Kidney tubule cell (primary cell): ENCODE measurements around the gene ALDH7A1.

Experiments used
- DNase-seq: peaks from one replicate; pipeline ENCODE4 v3.0.0-alpha.2; 2018; ENCODE audit warnings: low spot score

Gene ALDH7A1

GRCh38 chr5:126535856-126536545, 59.0 kb downstream of the ALDH7A1 start:
- DNase-seq = no peak

GRCh38 chr5:126534553-126534952, 60.5 kb downstream of the ALDH7A1 start:
- no peak for DNase-seq

- no peak for DNase-seq
Measured at GRCh38 chr5:126531543-126532120, 63.4 kb downstream of the ALDH7A1 start.

- DNase-seq = peak; percentile 36
Measured at GRCh38 chr5:126527892-126528291, 67.1 kb downstream of the ALDH7A1 start.

GRCh38 chr5:126527158-126527557, 67.9 kb downstream of the ALDH7A1 start:
- no peak for DNase-seq

GRCh38 chr5:126526493-126526892, 68.5 kb downstream of the ALDH7A1 start:
- no peak for DNase-seq

GRCh38 chr5:126525630-126526245, 69.3 kb downstream of the ALDH7A1 start:
- peak; percentile 61 for DNase-seq

GRCh38 chr5:126523818-126524510, 71.1 kb downstream of the ALDH7A1 start:
- no peak for DNase-seq

- no peak for DNase-seq
Measured at GRCh38 chr5:126521130-126521529, 73.9 kb downstream of the ALDH7A1 start.

GRCh38 chr5:126520593-126520953, 74.4 kb downstream of the ALDH7A1 start:
- no peak for DNase-seq

- no peak for DNase-seq
Measured at GRCh38 chr5:126519637-126520592, 75.1 kb downstream of the ALDH7A1 start.

- peak; percentile 80 for DNase-seq
Measured at GRCh38 chr5:126519223-126519622, 75.8 kb downstream of the ALDH7A1 start.

GRCh38 chr5:126516852-126517251, 78.2 kb downstream of the ALDH7A1 start:
- DNase-seq = no peak

GRCh38 chr5:126516133-126516532, 78.9 kb downstream of the ALDH7A1 start:
- DNase-seq = peak; percentile 51

- DNase-seq = no peak
Measured at GRCh38 chr5:126515337-126515736, 79.7 kb downstream of the ALDH7A1 start.

GRCh38 chr5:126514558-126515141, 80.4 kb downstream of the ALDH7A1 start:
- DNase-seq = no peak

- no peak for DNase-seq
Measured at GRCh38 chr5:126514131-126514557, 80.9 kb downstream of the ALDH7A1 start.

GRCh38 chr5:126513703-126514102, 81.3 kb downstream of the ALDH7A1 start:
- DNase-seq = no peak

- no peak for DNase-seq
Measured at GRCh38 chr5:126513302-126513701, 81.7 kb downstream of the ALDH7A1 start.

- DNase-seq = peak; percentile 54
Measured at GRCh38 chr5:126512451-126512850, 82.6 kb downstream of the ALDH7A1 start.

GRCh38 chr5:126511961-126512360, 83.1 kb downstream of the ALDH7A1 start:
- no peak for DNase-seq
